Gastroesophageal sphincter (tissue), 3 donors: Measurements from ENCODE around the gene LMAN2.

Source experiments
- CTCF ChIP-seq, 4 experiments: fragments of 200-600 bp in 2 of 4; fragments of 450-650 bp in 2 of 4; sonication (generic) in 1 of 4; IDR thresholded peaks; one replicate each; pipeline ENCODE4 v1.5.1; 2017 to 2019; ENCODE audit warnings: antibody characterized with exemption in 4 of 4, mild to moderate bottlenecking in 2 of 4, moderate library complexity in 2 of 4
- EP300 ChIP-seq: sonication (generic); formaldehyde crosslinking; IDR thresholded peaks from one replicate; pipeline ENCODE4 v1.6.1; 2017; ENCODE audit warnings: antibody characterized with exemption, mild to moderate bottlenecking
- POLR2A ChIP-seq, 2 donors: fragments of 450-650 bp; IDR thresholded peaks; one replicate each; pipeline ENCODE4 v1.6.1; 2017; ENCODE audit warnings: antibody characterized with exemption in 2 of 2, mild to moderate bottlenecking in 2 of 2, moderate library complexity in 1 of 2
- POLR2AphosphoS5 ChIP-seq: sonication (generic); formaldehyde crosslinking; IDR thresholded peaks from one replicate; pipeline ENCODE4 v1.6.1; 2017; ENCODE audit warnings: antibody characterized with exemption

DNA sequence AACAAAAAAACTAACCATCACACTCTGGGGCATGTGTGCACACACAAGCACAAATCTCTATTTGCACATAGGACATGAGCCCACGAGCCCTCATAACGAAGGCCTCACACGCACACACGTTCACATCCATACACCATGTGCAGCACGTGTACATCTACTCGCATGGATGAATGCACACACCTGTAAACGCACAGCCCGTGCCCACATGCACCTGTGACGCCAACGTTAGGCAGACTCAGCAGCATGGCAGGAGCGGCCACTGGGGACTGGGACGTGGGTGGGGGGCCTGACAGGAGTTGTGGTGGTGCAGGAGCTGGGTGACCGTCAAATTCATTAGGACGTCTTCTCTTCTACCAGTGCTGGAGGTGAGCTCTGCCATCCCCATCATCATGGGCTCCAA, 35.9 kb upstream of the LMAN2 start:
- TF ChIP-seq CTCF (IDR thresholded peaks at IDR 0.05) (no peak), POLR2A (IDR thresholded peaks at IDR 0.05) (no peak), POLR2AphosphoS5 (no peak), EP300 (no peak)
